Measurements from ENCODE around the gene GGA1. TPM values are rescaled to one million over a fixed set of nuclear protein-coding genes. Genes with fewer than 3 reads are reported as not detected.
"Not testable (repeated sequence)": the region's sequence is repeated elsewhere in the genome, so short reads cannot be mapped to it uniquely, and the experiment has no call there.

GGA1 gene
- total RNA-seq, 1 donor from 2014 or later, result 32.0 TPM

DNA sequence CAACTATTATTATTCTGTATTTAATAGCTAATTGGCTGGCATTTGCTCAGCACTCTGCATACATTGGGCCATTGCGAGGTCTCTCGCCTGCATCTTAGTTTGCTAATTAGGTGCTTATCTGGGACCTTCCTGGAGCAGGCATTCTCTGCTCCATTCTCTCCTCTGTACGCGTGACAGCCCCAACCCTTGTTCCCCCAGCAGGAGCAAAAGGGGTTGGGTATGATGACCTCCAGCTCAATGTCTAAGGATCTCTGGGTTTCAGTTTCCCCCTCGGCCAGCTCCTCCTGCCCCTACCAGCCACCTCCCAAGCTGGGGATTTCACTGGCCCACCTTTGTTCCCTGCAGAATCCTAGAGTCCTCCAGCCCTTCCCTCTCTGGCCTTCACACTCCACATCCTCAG lies 19.0 kb upstream of the GGA1 start:
- no peak for DNase-seq (ENCODE audit: low spot score)
- TF ChIP-seq, protein P1, sequence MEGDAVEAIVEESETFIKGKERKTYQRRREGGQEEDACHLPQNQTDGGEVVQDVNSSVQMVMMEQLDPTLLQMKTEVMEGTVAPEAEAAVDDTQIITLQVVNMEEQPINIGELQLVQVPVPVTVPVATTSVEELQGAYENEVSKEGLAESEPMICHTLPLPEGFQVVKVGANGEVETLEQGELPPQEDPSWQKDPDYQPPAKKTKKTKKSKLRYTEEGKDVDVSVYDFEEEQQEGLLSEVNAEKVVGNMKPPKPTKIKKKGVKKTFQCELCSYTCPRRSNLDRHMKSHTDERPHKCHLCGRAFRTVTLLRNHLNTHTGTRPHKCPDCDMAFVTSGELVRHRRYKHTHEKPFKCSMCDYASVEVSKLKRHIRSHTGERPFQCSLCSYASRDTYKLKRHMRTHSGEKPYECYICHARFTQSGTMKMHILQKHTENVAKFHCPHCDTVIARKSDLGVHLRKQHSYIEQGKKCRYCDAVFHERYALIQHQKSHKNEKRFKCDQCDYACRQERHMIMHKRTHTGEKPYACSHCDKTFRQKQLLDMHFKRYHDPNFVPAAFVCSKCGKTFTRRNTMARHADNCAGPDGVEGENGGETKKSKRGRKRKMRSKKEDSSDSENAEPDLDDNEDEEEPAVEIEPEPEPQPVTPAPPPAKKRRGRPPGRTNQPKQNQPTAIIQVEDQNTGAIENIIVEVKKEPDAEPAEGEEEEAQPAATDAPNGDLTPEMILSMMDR (IDR thresholded peaks at IDR 0.05), result no peak
- Mint-ChIP-seq H3K27me3 (ENCODE audit: low read depth) (no peaks in the 10 kb centered on the region), H3K4me1 (ENCODE audit: low read depth) (peaks cover 8% of the 10 kb centered on the region), H3K9me3 (ENCODE audit: low read depth) (no peaks in the 10 kb centered on the region), H3K4me3 (ENCODE audit: unreplicated experiment) (no peak overlapping the region), H3K27ac (ENCODE audit: unreplicated experiment) (no peak overlapping the region), H3K36me3 (ENCODE audit: low read depth) (no peaks in the 10 kb centered on the region)

DNA sequence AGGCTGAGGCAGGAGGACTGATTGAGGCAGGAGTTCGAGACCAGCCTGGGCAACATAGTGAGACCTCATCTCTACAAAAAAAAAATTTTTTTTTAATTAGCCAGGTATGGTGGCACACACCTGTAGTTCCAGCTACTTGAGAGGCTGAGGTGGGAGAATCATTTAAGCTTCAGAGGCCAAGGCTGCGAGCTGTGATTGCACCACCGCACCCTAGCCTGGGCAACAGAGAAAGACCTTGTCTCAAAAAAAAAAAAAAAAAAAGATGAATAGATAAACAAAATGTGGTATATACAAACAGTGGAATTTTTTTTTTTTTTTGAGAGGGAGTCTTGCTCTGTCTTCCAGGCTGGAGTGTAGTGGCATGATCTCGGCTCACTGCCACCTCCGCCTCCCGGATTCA lies 17.6 kb upstream of the GGA1 start:
- H3K9me3 Mint-ChIP-seq (ENCODE audit: low read depth); H3K27ac Mint-ChIP-seq (ENCODE audit: unreplicated experiment); H3K4me3 Mint-ChIP-seq (ENCODE audit: unreplicated experiment); H3K36me3 Mint-ChIP-seq (ENCODE audit: low read depth); H3K27me3 Mint-ChIP-seq (ENCODE audit: low read depth); DNase-seq (ENCODE audit: low spot score); H3K4me1 Mint-ChIP-seq (ENCODE audit: low read depth): not testable (repeated sequence)

GRCh38 chr22:37591823-37592404 lies 16.7 kb upstream of the GGA1 start:
- Mint-ChIP-seq H3K4me3 (ENCODE audit: unreplicated experiment) (peak overlapping the region; percentile 69), H3K4me1 (ENCODE audit: low read depth) (peaks cover 8% of the 10 kb centered on the region), H3K9me3 (ENCODE audit: low read depth) (no peaks in the 10 kb centered on the region), H3K27me3 (ENCODE audit: low read depth) (no peaks in the 10 kb centered on the region), H3K36me3 (ENCODE audit: low read depth) (no peaks in the 10 kb centered on the region), H3K27ac (ENCODE audit: unreplicated experiment) (no peak overlapping the region)
- TF ChIP-seq, protein P1 (IDR thresholded peaks at IDR 0.05), result no peak
- no peak for DNase-seq (ENCODE audit: low spot score)

DNA sequence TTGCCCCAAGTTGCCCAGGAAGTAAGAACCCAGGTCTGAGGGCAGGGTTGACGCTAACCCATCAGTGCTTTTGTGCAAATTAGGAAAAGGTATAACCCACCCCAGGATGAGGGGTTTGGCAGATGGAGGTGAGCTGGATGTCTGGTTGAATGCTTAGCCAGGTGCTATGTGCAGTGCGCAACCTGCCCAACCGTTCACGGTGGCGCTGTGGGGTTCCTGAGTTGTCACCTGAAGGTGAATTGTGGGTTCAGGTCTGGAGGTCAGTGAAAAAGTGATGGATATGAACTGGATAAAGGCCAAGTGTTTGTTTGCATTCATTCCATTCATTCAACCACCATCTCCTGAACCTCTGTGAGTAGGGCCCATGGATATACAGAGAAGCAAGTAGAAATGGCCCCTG lies 14.4 kb upstream of the GGA1 start:
- H3K9me3 Mint-ChIP-seq (ENCODE audit: low read depth), result no peaks in the 10 kb centered on the region
- no peaks in the 10 kb centered on the region for H3K27me3 Mint-ChIP-seq (ENCODE audit: low read depth)
- H3K4me3 Mint-ChIP-seq (ENCODE audit: unreplicated experiment), result no peak overlapping the region
- DNase-seq (ENCODE audit: low spot score), result no peak
- peaks cover 8% of the 10 kb centered on the region for H3K4me1 Mint-ChIP-seq (ENCODE audit: low read depth)
- H3K36me3 Mint-ChIP-seq (ENCODE audit: low read depth), result no peaks in the 10 kb centered on the region
- H3K27ac Mint-ChIP-seq (ENCODE audit: unreplicated experiment), result no peak overlapping the region
- TF ChIP-seq, protein P1 (IDR thresholded peaks at IDR 0.05), result no peak

DNA sequence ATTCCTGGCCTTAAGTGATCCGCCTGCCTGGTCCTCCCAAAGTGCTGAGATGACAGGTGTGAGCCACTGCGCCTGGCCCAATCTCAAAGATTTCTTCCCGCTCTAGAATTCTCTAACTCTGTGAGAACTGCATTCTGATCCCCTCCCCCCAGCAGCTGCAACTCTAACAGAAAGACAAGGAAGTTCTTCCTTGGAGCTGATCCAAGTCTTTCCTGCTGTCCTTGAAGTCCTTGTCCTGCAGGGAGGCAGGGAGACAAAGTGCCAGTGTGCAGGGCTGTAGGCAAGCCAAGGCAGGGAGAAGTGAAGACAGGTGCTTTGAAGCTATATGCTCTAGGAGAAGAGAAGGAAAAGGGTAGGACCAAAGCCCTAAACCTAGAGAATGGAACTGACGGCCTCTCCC lies 9.5 kb upstream of the GGA1 start:
- no peak overlapping the region for H3K4me3 Mint-ChIP-seq (ENCODE audit: unreplicated experiment)
- peaks cover 13% of the 10 kb centered on the region for H3K27me3 Mint-ChIP-seq (ENCODE audit: low read depth)
- TF ChIP-seq, protein P1 (IDR thresholded peaks at IDR 0.05), result no peak
- no peak for DNase-seq (ENCODE audit: low spot score)
- no peaks in the 10 kb centered on the region for H3K36me3 Mint-ChIP-seq (ENCODE audit: low read depth)
- no peaks in the 10 kb centered on the region for H3K4me1 Mint-ChIP-seq (ENCODE audit: low read depth)
- no peaks in the 10 kb centered on the region for H3K9me3 Mint-ChIP-seq (ENCODE audit: low read depth)
- H3K27ac Mint-ChIP-seq (ENCODE audit: unreplicated experiment), result no peak overlapping the region

GRCh38 chr22:37601203-37601539 lies 7.5 kb upstream of the GGA1 start:
- TF ChIP-seq, protein P1 (IDR thresholded peaks at IDR 0.05), result no peak
- Mint-ChIP-seq H3K9me3 (ENCODE audit: low read depth) (no peaks in the 10 kb centered on the region), H3K27me3 (ENCODE audit: low read depth) (peaks cover 13% of the 10 kb centered on the region), H3K36me3 (ENCODE audit: low read depth) (no peaks in the 10 kb centered on the region), H3K4me3 (ENCODE audit: unreplicated experiment) (no peak overlapping the region), H3K27ac (ENCODE audit: unreplicated experiment) (no peak overlapping the region), H3K4me1 (ENCODE audit: low read depth) (no peaks in the 10 kb centered on the region)
- no peak for DNase-seq (ENCODE audit: low spot score)

All from chondrocyte (in vitro differentiated cells).